Left ventricle myocardium inferior (tissue), 1 donor: ENCODE results near the gene OR1C1. TPM values are rescaled to one million over a fixed set of nuclear protein-coding genes. Genes with fewer than 3 reads are reported as not detected.
"Not testable (repeated sequence)": the region's sequence is repeated elsewhere in the genome, so short reads cannot be mapped to it uniquely, and the experiment has no call there.

Experiments used
- DNase-seq: peaks from one replicate; pipeline ENCODE4 v3.0.0-alpha.2; 2020
- H3K27ac ChIP-seq: fragments of 200-600 bp; replicated peaks from 2 replicates; pipeline ENCODE4 v1.8.0; 2021
- H3K27me3 ChIP-seq: fragments of 200-600 bp; 2 replicates; pipeline ENCODE4 v1.8.0; 2021; ENCODE audit warnings: low read depth
- H3K36me3 ChIP-seq: fragments of 200-600 bp; 2 replicates; pipeline ENCODE4 v1.8.0; 2021
- H3K4me1 ChIP-seq: fragments of 200-600 bp; 2 replicates; pipeline ENCODE4 v1.8.0; 2021
- H3K4me3 ChIP-seq: fragments of 200-600 bp; 2 replicates; pipeline ENCODE4 v1.8.0; 2021; ENCODE audit warnings: mild to moderate bottlenecking, moderate library complexity
- H3K9me3 ChIP-seq: fragments of 200-600 bp; replicated peaks from 2 replicates; pipeline ENCODE4 v1.8.0; 2021
- intact Hi-C: fragments of 100-400 bp; cut with micrococcal nuclease; formaldehyde crosslinking; loops from one replicate; pipeline ENCODE4 v1.11.0; 2022
- total RNA-seq: library from RNA; stranded (reverse); fragmentation: NEBNext Ultra II Directional; extraction: Animal tissue kit (Norgen Biotek cat#: 25700); gene quantifications from one replicate; pipeline ENCODE4 v1.2.1, GENCODE V29; 2021
- TF ChIP-seq, protein P1 (sequence below): fragments of 200-600 bp; IDR thresholded peaks from 2 replicates; pipeline ENCODE4 v1.8.0; 2021; ENCODE audit warnings: antibody characterized with exemption, mild to moderate bottlenecking, borderline replicate concordance
- donor health status: DM: no; HTN: yes; CAD: no; lungs with severe emphysema.

Gene OR1C1
- total RNA-seq, 1 donor from 2014 or later, result not detected

- Histone ChIP-seq H3K27ac (no peak overlapping the region), H3K27me3 (no peaks in the 10 kb centered on the region), H3K9me3 (peaks cover 34% of the 10 kb centered on the region), H3K4me3 (no peak overlapping the region), H3K4me1 (no peaks in the 10 kb centered on the region), H3K36me3 (no peaks in the 10 kb centered on the region)
- TF ChIP-seq, protein P1, sequence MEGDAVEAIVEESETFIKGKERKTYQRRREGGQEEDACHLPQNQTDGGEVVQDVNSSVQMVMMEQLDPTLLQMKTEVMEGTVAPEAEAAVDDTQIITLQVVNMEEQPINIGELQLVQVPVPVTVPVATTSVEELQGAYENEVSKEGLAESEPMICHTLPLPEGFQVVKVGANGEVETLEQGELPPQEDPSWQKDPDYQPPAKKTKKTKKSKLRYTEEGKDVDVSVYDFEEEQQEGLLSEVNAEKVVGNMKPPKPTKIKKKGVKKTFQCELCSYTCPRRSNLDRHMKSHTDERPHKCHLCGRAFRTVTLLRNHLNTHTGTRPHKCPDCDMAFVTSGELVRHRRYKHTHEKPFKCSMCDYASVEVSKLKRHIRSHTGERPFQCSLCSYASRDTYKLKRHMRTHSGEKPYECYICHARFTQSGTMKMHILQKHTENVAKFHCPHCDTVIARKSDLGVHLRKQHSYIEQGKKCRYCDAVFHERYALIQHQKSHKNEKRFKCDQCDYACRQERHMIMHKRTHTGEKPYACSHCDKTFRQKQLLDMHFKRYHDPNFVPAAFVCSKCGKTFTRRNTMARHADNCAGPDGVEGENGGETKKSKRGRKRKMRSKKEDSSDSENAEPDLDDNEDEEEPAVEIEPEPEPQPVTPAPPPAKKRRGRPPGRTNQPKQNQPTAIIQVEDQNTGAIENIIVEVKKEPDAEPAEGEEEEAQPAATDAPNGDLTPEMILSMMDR, result no peak
- no peak for DNase-seq
- intact Hi-C loops, result no loop called here
Observed at GRCh38 chr1:247721222-247721621, 39.1 kb downstream of the OR1C1 start.

- H3K27ac ChIP-seq, result no peak within 1 kb of the TSS
- peaks cover 16% of the 10 kb centered on the region for H3K9me3 ChIP-seq
- no peak within 1 kb of the TSS for H3K4me3 ChIP-seq
- no peak for DNase-seq
- intact Hi-C loops, result no loop called here
- H3K4me1 ChIP-seq, result no peaks in the 10 kb centered on the region
- H3K36me3 ChIP-seq, result no peaks in the 10 kb centered on the region
- no peaks in the 10 kb centered on the region for H3K27me3 ChIP-seq
- TF ChIP-seq, protein P1, result no peak
Observed at GRCh38 chr1:247716546-247716945, 43.8 kb downstream of the OR1C1 start, which contains the start of gene OR6F1. Gene OR6F1, minus strand, starts transcription at chr1:247716646. Its CDS starts 3,891 bp downstream, at chr1:247712755.

DNA sequence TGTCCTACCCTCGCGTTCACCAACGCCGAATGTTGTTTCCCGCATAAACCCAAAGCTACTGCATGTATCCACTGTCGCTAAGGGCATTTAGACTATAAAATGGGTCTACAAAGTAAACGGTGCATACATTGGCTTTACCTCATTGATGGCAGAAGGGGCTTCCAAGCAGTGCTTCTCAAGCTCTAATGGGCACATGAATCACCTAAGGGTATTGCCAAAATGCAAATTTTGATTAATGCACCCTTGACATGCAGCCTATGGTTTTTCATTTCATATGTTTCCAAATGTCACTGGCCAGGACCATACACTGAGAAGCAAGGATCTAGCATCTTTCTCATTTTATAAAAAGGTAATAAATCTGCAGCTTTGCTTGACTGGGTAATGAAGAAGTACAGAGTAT, 46.6 kb downstream of the OR1C1 start:
- Histone ChIP-seq H3K4me3 (no peak overlapping the region), H3K4me1 (no peaks in the 10 kb centered on the region), H3K36me3 (no peaks in the 10 kb centered on the region), H3K27me3 (no peaks in the 10 kb centered on the region), H3K27ac (no peak overlapping the region), H3K9me3 (peaks cover 2% of the 10 kb centered on the region)
- no peak for DNase-seq
- TF ChIP-seq, protein P1, result no peak
- intact Hi-C loops, result no loop called here

DNA sequence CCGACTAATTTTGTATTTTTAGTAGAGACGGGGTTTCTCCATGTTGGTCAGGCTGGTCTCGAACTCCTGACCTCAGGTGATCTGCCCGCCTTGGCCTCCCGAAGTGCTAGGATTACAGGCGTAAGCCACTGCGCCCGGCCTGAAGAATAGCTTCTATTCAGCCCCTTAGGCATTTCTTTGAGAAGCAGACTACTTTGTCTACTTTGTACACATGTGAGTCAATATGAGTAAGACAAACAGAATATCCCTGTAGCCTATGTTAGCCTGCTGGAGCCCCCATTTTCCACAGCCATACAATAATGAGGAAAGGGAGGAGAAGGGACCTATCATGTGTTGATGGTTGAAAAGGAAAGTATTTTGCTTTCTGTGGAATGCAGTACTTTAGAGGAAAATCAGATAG, 49.7 kb downstream of the OR1C1 start:
- H3K4me1 ChIP-seq, H3K9me3 ChIP-seq, H3K36me3 ChIP-seq, H3K4me3 ChIP-seq, intact Hi-C loops, H3K27me3 ChIP-seq, DNase-seq, H3K27ac ChIP-seq: not testable (repeated sequence)

Other genes starting within 250 kb of the OR1C1 start
- not detected for gene OR2C3, start 224.1 kb downstream of the OR1C1 start, total RNA-seq
- gene GCSAML, start 211.4 kb downstream of the OR1C1 start, total RNA-seq, result 0.19 TPM
- not detected for gene OR2G2, start 172.2 kb downstream of the OR1C1 start, total RNA-seq
- gene OR2G3, start 155.0 kb downstream of the OR1C1 start, total RNA-seq, result not detected
- gene OR13G1, start 80.8 kb downstream of the OR1C1 start, total RNA-seq, result not detected
- gene OR6F1, start 43.9 kb downstream of the OR1C1 start, total RNA-seq, result not detected
- gene OR14K1, start 21.9 kb downstream of the OR1C1 start, total RNA-seq, result not detected
- not detected for gene OR14A2, start 12.4 kb downstream of the OR1C1 start, total RNA-seq
- gene OR14A16, start 63.6 kb upstream of the OR1C1 start, total RNA-seq, result not detected
- gene OR11L1, start 81.3 kb upstream of the OR1C1 start, total RNA-seq, result not detected
- 0.16 TPM for gene TRIM58, start 96.6 kb upstream of the OR1C1 start, total RNA-seq
- not detected for gene OR2W3, start 135.0 kb upstream of the OR1C1 start, total RNA-seq
- gene OR2T8, start 159.7 kb upstream of the OR1C1 start, total RNA-seq, result not detected
- gene OR2AJ1, start 164.3 kb upstream of the OR1C1 start, total RNA-seq, result not detected
- not detected for gene OR2L8, start 188.3 kb upstream of the OR1C1 start, total RNA-seq
- not detected for gene OR2AK2, start 204.7 kb upstream of the OR1C1 start, total RNA-seq